Stimulated activated CD8-positive, alpha-beta memory T cell treated with anti-CD3 and anti-CD28 coated beads, Interleukin-4, amount 100 ng/mL, for 1 hour (primary cell): ENCODE measurements around the gene CEP55.
"Not testable (repeated sequence)": the region's sequence is repeated elsewhere in the genome, so short reads cannot be mapped to it uniquely, and the experiment has no call there.

Experiments used
- DNase-seq, 2 donors: peaks; one replicate each; pipeline ENCODE4 v3.0.0-alpha.2; 2020; ENCODE audit warnings: low read depth in 2 of 2, low spot score in 1 of 2

Gene CEP55

GRCh38 chr10:93509816-93510215 is 13.4 kb downstream of the CEP55 start:
- no peak for DNase-seq

GRCh38 chr10:93512565-93512964 is 16.2 kb downstream of the CEP55 start:
- no peak for DNase-seq

- no peak for DNase-seq
Measured at GRCh38 chr10:93513091-93513490, 16.7 kb downstream of the CEP55 start.

GRCh38 chr10:93514521-93514920 is 18.1 kb downstream of the CEP55 start:
- no peak for DNase-seq

GRCh38 chr10:93515071-93516005 is 18.9 kb downstream of the CEP55 start:
- no peak for DNase-seq

- DNase-seq, result no peak
Measured at GRCh38 chr10:93516006-93516380, 19.6 kb downstream of the CEP55 start.

- no peak for DNase-seq
Measured at GRCh38 chr10:93518531-93518930, 22.1 kb downstream of the CEP55 start.

- no peak for DNase-seq
Measured at GRCh38 chr10:93535293-93535692, 38.9 kb downstream of the CEP55 start.

GRCh38 chr10:93540871-93541270 is 44.5 kb downstream of the CEP55 start:
- not testable (repeated sequence) for DNase-seq

GRCh38 chr10:93541402-93542357 is 45.3 kb downstream of the CEP55 start:
- no peak for DNase-seq

GRCh38 chr10:93542358-93542791 is 46.0 kb downstream of the CEP55 start:
- no peak for DNase-seq

- DNase-seq, result not testable (repeated sequence)
Measured at GRCh38 chr10:93546995-93547394, 50.6 kb downstream of the CEP55 start.

GRCh38 chr10:93547522-93547921 is 51.1 kb downstream of the CEP55 start:
- DNase-seq, result no peak

- DNase-seq, result no peak
Measured at GRCh38 chr10:93548376-93549071, 52.1 kb downstream of the CEP55 start.

GRCh38 chr10:93550606-93551005 is 54.2 kb downstream of the CEP55 start:
- no peak for DNase-seq

GRCh38 chr10:93552780-93553179 is 56.4 kb downstream of the CEP55 start:
- no peak for DNase-seq

- no peak for DNase-seq
Measured at GRCh38 chr10:93553482-93554315, 57.3 kb downstream of the CEP55 start.

GRCh38 chr10:93554316-93554663 is 57.9 kb downstream of the CEP55 start:
- no peak for DNase-seq

GRCh38 chr10:93554760-93555432 is 58.5 kb downstream of the CEP55 start:
- DNase-seq, result peak in 1 of 2 donors; percentile 2

GRCh38 chr10:93559490-93559889 is 63.1 kb downstream of the CEP55 start:
- DNase-seq, result no peak
